COLO668 (cell line): ENCODE data around the gene KRT73.
"Not testable (repeated sequence)": the region's sequence is repeated elsewhere in the genome, so short reads cannot be mapped to it uniquely, and the experiment has no call there.

Experiments used
- DNase-seq: peaks from one replicate; lab custom pipeline; 2025; ENCODE audit not compliant: unreplicated experiment; lab: John Stamatoyannopoulos, UW

KRT73 gene

GRCh38 chr12:52602552-52602951 is 15.8 kb downstream of the KRT73 start:
- DNase-seq: no peak

- DNase-seq: no peak
These were observed 16.7 kb downstream of the KRT73 start for GRCh38 chr12:52601671-52602070.

- no peak for DNase-seq
These were observed 17.3 kb downstream of the KRT73 start, which contains the start of gene KRT72 for GRCh38 chr12:52600941-52601481. KRT72 (minus strand) TSS chr12:52601463; CDS start chr12:52601452, 11 bp downstream.

GRCh38 chr12:52600475-52600874 is 17.9 kb downstream of the KRT73 start:
- no peak for DNase-seq

- DNase-seq: no peak
These were observed 18.3 kb downstream of the KRT73 start for GRCh38 chr12:52600071-52600470.

GRCh38 chr12:52598966-52599365 is 19.4 kb downstream of the KRT73 start:
- no peak for DNase-seq

GRCh38 chr12:52594237-52594636 is 24.1 kb downstream of the KRT73 start:
- DNase-seq: not testable (repeated sequence)

- DNase-seq: no peak
These were observed 26.8 kb downstream of the KRT73 start for GRCh38 chr12:52591521-52591920.

- DNase-seq: no peak
These were observed 28.3 kb downstream of the KRT73 start for GRCh38 chr12:52590021-52590420.

- no peak for DNase-seq
These were observed 30.8 kb downstream of the KRT73 start for GRCh38 chr12:52587563-52587962.

GRCh38 chr12:52585946-52586345 is 32.4 kb downstream of the KRT73 start:
- no peak for DNase-seq

GRCh38 chr12:52585066-52585465 is 33.3 kb downstream of the KRT73 start:
- no peak for DNase-seq

GRCh38 chr12:52584156-52584682 is 34.1 kb downstream of the KRT73 start:
- no peak for DNase-seq

- peak; percentile 13 for DNase-seq
These were observed 35.3 kb downstream of the KRT73 start for GRCh38 chr12:52582971-52583456.

GRCh38 chr12:52582486-52582885 is 35.9 kb downstream of the KRT73 start:
- no peak for DNase-seq

- DNase-seq: peak; percentile 15
These were observed 36.9 kb downstream of the KRT73 start for GRCh38 chr12:52581481-52581880.

GRCh38 chr12:52581066-52581465 is 37.3 kb downstream of the KRT73 start:
- no peak for DNase-seq

GRCh38 chr12:52580496-52580895 is 37.9 kb downstream of the KRT73 start:
- DNase-seq: no peak

- DNase-seq: no peak
These were observed 38.6 kb downstream of the KRT73 start for GRCh38 chr12:52579468-52580465.

GRCh38 chr12:52578469-52578868 is 39.9 kb downstream of the KRT73 start:
- no peak for DNase-seq

GRCh38 chr12:52577316-52577715 is 41.0 kb downstream of the KRT73 start:
- no peak for DNase-seq

- DNase-seq: no peak
These were observed 42.4 kb downstream of the KRT73 start for GRCh38 chr12:52575948-52576347.
